ENCODE results near the gene RSF1. TPM values are rescaled to one million over a fixed set of nuclear protein-coding genes. Genes with fewer than 3 reads are reported as not detected.
A peak's percentile ranks its signal among the peaks of the same experiment; 100 is the strongest.

The RSF1 gene
- total RNA-seq, 2 experiments from 2014 or later = 33.5 to 78.8 TPM

DNA sequence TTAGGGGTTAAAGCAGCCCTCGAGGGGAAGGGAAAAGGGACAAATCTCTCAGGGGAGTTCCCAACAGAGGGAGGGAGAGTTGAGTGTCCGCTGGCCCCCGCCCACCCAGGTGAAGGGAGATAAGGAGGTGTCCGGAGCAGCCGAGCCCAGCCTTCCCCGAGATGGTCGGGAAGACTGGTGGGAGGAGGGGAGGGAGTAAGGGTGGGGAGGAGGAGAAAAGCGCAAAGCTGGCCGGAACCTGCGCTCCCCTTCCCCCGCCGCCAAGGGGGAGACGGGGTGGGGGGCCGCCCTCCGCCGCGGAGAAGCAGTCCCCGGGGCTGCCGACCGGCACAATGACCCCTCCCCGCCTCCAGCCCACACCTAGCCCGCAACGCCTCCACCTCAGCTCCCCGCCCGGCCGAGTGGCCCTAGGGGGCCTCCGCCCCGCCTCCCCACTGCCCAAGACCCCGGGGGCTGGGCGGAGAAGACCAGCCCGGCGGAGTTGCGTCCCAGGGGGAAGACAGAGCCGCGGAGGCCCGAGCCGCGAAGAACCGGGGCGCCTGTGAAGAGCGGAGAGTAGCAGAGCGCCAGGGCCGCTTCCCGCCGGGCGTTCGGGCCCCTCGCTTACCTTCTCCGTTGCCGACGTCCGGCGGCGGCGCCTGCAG is 479 bp downstream of the RSF1 start:
- intact Hi-C loops (cut with micrococcal nuclease; ENCODE audit: unreplicated experiment) = loop anchor here (1.0 to 2.0 kb wide), 3 partner anchors 43 to 183 kb away; partner anchors contain the start of genes CLNS1A and INTS4
- H3K36me3 ChIP-seq (ENCODE audit: insufficient read depth, low read length) = peaks cover 33% of the 10 kb centered on the region
- no TSS peak for BruUV-seq (replicated peaks)
- no peak for TF ChIP-seq EZH2phosphoT487 (IDR thresholded peaks at IDR 0.05; ENCODE audit: borderline replicate concordance, low read depth, low read length)
- TF ChIP-seq, protein P1, sequence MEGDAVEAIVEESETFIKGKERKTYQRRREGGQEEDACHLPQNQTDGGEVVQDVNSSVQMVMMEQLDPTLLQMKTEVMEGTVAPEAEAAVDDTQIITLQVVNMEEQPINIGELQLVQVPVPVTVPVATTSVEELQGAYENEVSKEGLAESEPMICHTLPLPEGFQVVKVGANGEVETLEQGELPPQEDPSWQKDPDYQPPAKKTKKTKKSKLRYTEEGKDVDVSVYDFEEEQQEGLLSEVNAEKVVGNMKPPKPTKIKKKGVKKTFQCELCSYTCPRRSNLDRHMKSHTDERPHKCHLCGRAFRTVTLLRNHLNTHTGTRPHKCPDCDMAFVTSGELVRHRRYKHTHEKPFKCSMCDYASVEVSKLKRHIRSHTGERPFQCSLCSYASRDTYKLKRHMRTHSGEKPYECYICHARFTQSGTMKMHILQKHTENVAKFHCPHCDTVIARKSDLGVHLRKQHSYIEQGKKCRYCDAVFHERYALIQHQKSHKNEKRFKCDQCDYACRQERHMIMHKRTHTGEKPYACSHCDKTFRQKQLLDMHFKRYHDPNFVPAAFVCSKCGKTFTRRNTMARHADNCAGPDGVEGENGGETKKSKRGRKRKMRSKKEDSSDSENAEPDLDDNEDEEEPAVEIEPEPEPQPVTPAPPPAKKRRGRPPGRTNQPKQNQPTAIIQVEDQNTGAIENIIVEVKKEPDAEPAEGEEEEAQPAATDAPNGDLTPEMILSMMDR (conservative IDR thresholded peaks at IDR 0.05; ENCODE audit: low read length) = no peak
- peak overlapping the region; percentile 85 for H3K4me2 ChIP-seq (ENCODE audit: low read length)
- H3K9me2 ChIP-seq (ENCODE audit: insufficient read depth, low read length) = no peaks in the 10 kb centered on the region
- H2AFZ ChIP-seq (ENCODE audit: low read length) = peak overlapping the region; percentile 59
- H3K9me3 ChIP-seq (ENCODE audit: low read length) = peaks cover 13% of the 10 kb centered on the region; the same call in 1 of the 2 replicates
- peaks cover 16% of the 10 kb centered on the region; the same call in 1 of the 2 replicates for H4K20me1 ChIP-seq (ENCODE audit: insufficient read depth, low read length)
- peaks cover 53% of the 10 kb centered on the region for H3K79me2 ChIP-seq (ENCODE audit: insufficient read depth, low read depth, low read length)
- ChIA-PET CTCF (ENCODE audit: unreplicated experiment) (interaction anchor here (0.8 to 1.1 kb wide), 2 partner anchors 175 to 180 kb away, joined by 3 read pairs; no protein-coding TSS in a partner anchor), POLR2A (interaction anchor here (0.9 to 2.3 kb wide), 2 partner anchors 175 to 180 kb away, joined by 3 to 11 read pairs; partner anchors contain the start of gene INTS4)
- peaks cover 13% of the 10 kb centered on the region for H3K4me1 ChIP-seq (ENCODE audit: insufficient read depth, low read length, poor library complexity, severe bottlenecking)
- peak overlapping the region; percentile 85 for H3K27ac ChIP-seq (ENCODE audit: low read depth, low read length, poor library complexity, severe bottlenecking)
- peak; percentile 41 for DNase-seq (ENCODE audit: low spot score)
- H3K4me3 ChIP-seq (ENCODE audit: low read depth, low read length, poor library complexity, severe bottlenecking) = peak overlapping the region; percentile 97

DNA sequence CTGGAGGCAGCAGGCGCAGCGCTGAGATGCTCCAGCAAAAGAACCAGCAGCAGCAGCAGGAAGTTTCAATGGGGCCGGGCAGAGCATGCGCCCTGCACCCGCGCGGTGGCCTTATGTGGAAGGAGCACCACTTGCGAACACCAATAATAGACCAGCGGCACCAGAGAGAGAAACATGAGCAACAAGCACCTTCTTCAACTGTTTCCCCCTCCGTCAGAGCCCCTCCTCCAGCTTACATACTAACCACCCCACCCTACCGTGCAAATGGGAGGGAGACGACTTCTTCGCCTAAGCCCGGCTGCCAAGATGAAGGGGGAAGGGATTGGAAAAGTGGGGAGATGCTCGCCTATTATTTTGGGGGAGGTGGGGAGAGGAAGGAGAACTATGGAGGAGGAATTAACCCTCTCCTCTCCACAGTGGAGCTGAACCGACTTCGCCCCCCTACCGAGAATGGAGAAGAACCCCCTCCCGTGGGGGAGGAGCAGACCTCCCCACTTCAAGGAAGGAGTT is 1.1 kb downstream of the RSF1 start:
- CTCF ChIA-PET (ENCODE audit: unreplicated experiment) = interaction anchor here (0.8 to 1.1 kb wide), 2 partner anchors 175 to 180 kb away, joined by 3 read pairs; no protein-coding TSS in a partner anchor
- no peak for TF ChIP-seq EZH2phosphoT487 (IDR thresholded peaks at IDR 0.05; ENCODE audit: borderline replicate concordance, low read depth, low read length)
- TF ChIP-seq, protein P1 (conservative IDR thresholded peaks at IDR 0.05; ENCODE audit: low read length) = no peak
- Histone ChIP-seq H3K4me3 (ENCODE audit: low read depth, low read length, poor library complexity, severe bottlenecking) (peak overlapping the region; percentile 97), H3K27ac (ENCODE audit: low read depth, low read length, poor library complexity, severe bottlenecking) (peak overlapping the region; percentile 85), H3K36me3 (ENCODE audit: insufficient read depth, low read length) (peaks cover 38% of the 10 kb centered on the region), H2AFZ (ENCODE audit: low read length) (peak overlapping the region; percentile 59; the same call in 1 of the 2 replicates), H3K4me2 (ENCODE audit: low read length) (peak overlapping the region; percentile 85), H4K20me1 (ENCODE audit: insufficient read depth, low read length) (peaks cover 16% of the 10 kb centered on the region; the same call in 1 of the 2 replicates), H3K9me3 (ENCODE audit: low read length) (peaks cover 19% of the 10 kb centered on the region; the same call in 1 of the 2 replicates), H3K79me2 (ENCODE audit: insufficient read depth, low read depth, low read length) (peaks cover 59% of the 10 kb centered on the region), H3K9me2 (ENCODE audit: insufficient read depth, low read length) (no peaks in the 10 kb centered on the region), H3K4me1 (ENCODE audit: insufficient read depth, low read length, poor library complexity, severe bottlenecking) (peaks cover 13% of the 10 kb centered on the region)
- POLR2A ChIA-PET = interaction anchor here (0.6 to 2.3 kb wide), 4 partner anchors 31 to 180 kb away, joined by 3 to 11 read pairs (median 3); partner anchors contain the start of gene INTS4
- no TSS peak for BruUV-seq (replicated peaks)
- peak; percentile 93 for DNase-seq (ENCODE audit: low spot score)
- intact Hi-C loops (cut with micrococcal nuclease; ENCODE audit: unreplicated experiment) = no loop called here

Data from OCI-LY7 (cell line).